ENCODE measurements around the gene CCDC50.

DNA sequence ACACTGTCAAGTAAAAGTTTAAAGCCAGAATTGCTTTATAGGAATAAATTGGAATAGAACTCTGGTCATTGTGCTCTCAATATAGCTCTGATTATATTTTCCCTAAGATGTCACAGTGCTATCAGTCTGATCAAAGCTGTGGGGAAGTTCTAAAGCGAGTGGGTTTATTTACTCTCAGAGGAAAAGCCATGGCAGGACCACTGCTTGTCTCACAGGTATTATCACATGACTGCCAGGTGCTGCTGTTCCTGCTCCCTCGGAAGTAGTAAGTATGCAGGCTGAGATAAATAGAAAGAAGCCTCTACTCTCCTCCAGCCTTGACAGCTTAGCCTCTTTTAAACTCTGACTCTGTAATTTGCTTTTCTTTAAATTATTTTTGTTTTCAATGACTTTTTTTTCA lies 50.3 kb downstream of the CCDC50 start:
- TF ChIP-seq, protein P1, sequence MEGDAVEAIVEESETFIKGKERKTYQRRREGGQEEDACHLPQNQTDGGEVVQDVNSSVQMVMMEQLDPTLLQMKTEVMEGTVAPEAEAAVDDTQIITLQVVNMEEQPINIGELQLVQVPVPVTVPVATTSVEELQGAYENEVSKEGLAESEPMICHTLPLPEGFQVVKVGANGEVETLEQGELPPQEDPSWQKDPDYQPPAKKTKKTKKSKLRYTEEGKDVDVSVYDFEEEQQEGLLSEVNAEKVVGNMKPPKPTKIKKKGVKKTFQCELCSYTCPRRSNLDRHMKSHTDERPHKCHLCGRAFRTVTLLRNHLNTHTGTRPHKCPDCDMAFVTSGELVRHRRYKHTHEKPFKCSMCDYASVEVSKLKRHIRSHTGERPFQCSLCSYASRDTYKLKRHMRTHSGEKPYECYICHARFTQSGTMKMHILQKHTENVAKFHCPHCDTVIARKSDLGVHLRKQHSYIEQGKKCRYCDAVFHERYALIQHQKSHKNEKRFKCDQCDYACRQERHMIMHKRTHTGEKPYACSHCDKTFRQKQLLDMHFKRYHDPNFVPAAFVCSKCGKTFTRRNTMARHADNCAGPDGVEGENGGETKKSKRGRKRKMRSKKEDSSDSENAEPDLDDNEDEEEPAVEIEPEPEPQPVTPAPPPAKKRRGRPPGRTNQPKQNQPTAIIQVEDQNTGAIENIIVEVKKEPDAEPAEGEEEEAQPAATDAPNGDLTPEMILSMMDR (IDR thresholded peaks at IDR 0.05; ENCODE audit: insufficient read depth, low read depth, low read length) = no peak
- TF ChIP-seq EZH2 (IDR thresholded peaks at IDR 0.05; ENCODE audit: insufficient read depth, low read length) = no peak
